OCI-M1 (cell line): Measurements from ENCODE around the gene SBF2.
"Not testable (repeated sequence)": the region's sequence is repeated elsewhere in the genome, so short reads cannot be mapped to it uniquely, and the experiment has no call there.

ENCODE experiments used
- DNase-seq: peaks from one replicate; lab custom pipeline; 2025; lab: John Stamatoyannopoulos, UW

Gene SBF2

GRCh38 chr11:10064828-10065227, 229.2 kb downstream of the SBF2 start:
- DNase-seq, result no peak

GRCh38 chr11:10058356-10058755, 235.7 kb downstream of the SBF2 start:
- DNase-seq, result no peak

- no peak for DNase-seq
Measured at GRCh38 chr11:10051868-10052586, 242.0 kb downstream of the SBF2 start.

GRCh38 chr11:10050561-10050960, 243.5 kb downstream of the SBF2 start:
- no peak for DNase-seq

DNA sequence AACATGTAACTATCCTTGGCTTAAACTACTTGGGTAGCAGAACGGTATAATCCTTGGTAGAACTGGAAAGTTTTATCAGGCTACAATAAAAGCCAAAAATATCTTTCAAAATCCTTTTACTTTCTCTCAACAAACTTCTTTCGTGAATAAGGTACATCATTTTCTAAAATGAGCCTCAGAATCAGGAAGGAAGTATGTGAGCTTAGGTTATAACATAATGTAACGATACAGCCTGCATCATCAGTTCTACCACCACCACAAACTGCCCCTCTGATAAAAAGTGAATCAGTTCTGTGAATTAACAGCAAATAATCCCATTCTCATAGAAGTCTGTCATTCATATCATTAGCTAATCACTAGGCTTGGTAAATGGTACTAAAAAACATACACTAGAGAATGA, 244.3 kb downstream of the SBF2 start:
- no peak for DNase-seq

GRCh38 chr11:10048350-10048749, 245.7 kb downstream of the SBF2 start:
- no peak for DNase-seq

GRCh38 chr11:10044618-10045017, 249.4 kb downstream of the SBF2 start:
- DNase-seq, result peak; percentile 34

DNA sequence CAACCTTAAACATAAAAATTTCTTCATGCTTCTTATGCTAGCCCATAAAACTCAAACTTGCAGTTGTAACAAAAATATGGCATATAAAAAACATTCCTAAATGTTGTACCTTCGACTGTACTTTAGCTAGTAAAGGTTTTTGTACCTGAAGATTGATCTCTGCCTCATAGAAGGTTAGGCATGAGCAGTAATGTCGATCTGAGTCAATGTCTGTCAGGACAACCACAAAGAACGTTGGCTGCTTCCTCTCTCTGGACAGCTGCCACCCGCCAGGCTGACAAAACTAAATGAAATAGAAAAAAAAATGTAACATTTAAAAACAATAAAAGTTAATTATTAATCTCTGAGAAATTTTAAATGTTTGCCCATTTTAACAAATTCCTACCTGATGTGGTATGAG, 251.3 kb downstream of the SBF2 start:
- no peak for DNase-seq

- DNase-seq, result peak; percentile 41
Measured at GRCh38 chr11:10041748-10042446, 252.1 kb downstream of the SBF2 start.

DNA sequence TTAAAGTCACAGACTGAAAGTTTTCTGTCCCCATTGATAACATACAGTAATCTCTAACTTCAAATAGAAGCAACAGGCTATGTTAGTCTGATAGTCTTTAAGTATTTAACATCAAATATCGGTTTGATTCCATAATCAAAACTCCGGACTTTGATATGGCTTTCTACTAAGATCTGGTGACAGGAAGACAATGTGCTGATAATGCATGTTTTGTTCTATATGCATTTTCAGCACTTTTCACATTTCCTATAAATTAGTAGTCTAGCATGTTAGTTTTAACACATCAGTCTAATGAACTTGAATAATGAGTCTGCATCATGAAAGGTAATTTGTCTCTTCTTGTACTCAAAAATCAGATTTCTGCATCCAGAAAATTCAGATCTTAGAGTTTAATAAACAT, 252.7 kb downstream of the SBF2 start:
- no peak for DNase-seq

GRCh38 chr11:10038521-10039302, 255.3 kb downstream of the SBF2 start:
- peak; percentile 10 for DNase-seq

DNA sequence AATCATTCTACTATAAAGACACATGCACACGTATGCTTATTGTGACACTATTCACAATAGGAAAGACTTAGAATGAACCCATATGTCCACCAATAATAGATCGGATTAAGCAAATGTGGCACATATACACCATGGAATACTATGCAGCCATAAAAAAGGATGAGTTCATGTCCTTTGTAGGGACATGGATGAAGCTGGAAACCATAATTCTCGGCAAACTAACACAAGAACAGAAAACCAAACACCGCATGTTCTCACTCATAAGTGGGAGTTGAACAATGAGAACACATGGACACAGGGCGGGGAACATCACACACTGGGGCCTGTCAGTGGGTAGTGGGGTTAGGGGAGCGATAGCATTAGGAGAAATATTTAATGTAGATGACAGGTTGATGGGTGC, 258.1 kb downstream of the SBF2 start:
- DNase-seq, result not testable (repeated sequence)

DNA sequence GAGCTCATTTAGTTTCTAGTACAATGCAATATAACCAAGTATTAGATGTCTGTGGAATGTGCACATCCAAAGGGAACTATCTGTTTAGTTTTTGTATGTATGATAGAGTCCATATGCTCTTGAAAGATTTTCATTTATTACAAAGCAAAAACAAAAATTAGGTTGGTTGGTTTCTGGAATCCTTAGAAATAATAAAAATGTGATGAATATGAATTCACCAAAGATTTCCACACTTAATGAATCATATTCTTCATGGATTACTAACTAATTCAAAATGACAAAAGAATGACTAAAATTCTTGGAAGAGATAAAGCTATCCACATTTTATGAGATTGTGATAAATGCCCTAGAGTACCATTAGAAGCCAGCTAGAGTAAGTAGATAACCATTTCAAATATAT, 261.1 kb downstream of the SBF2 start:
- no peak for DNase-seq

DNA sequence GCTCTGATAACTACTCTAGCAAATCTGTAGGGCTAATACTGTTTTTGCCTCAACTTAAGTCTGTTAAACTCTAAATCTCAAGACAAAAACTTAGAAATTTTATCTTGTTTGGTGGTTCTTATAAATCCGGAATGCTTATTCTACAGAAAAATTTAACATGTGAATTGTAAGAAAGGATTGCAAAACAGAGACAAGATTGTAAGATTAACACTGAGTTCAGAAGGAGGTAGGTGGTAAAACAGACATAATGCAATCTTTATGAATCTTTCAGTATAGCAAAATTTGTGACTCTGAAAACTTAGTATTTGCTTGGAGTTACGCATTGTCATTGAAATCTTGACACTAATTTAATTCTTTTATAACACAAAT, 263.9 kb downstream of the SBF2 start:
- DNase-seq, result peak; percentile 6

DNA sequence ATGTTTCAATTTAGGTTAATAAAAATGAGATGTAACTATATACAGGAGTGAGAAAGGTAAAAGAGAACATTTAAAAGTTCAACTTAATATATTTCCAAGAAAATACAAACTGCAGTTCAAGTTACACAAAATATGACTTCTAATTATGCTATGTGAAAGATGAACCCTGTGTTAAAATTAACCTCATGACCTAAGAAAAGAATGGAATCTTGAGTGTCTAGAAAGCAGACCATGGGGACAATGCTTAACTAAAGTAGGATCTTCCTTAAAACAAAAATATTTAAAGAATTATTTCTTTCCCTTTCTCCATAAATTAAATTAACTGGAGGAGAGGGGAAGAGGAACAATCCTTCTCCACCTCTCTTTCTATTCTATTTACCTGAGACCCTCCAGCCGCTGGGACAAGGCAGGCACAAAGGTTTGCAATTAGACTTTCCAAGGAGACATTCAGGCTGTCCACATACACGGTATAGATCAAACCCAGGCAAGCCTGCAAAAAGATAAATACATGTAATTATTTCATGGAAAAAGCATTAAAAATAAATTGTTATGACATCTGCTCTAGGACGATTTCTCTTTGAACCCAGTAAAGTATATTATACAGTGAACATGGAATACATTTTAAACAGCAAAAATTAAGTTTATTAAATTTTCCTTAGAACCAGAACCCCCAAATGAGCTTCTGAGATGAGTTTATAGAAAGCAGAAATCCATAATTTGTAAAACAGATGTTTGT, 264.5 kb downstream of the SBF2 start:
- no peak for DNase-seq

DNA sequence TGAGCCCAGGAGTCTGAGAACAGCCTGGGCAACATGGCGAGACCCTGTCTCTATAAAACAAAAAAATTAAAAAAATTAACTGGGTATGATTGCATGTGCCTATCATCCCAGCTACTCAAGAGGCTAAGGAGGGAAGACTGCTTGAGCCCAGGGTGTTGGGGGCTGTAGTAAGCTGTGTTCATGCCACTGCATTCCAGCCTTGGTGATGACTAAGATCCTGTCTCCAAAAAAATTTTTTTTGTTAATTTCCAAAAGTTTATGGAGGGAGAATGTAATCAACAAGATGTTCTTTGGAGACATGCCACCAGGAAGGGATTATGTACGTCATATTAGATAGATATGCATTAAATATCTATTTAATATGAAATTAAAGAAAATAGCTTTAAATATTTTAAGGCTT, 267.5 kb downstream of the SBF2 start:
- DNase-seq, result no peak

DNA sequence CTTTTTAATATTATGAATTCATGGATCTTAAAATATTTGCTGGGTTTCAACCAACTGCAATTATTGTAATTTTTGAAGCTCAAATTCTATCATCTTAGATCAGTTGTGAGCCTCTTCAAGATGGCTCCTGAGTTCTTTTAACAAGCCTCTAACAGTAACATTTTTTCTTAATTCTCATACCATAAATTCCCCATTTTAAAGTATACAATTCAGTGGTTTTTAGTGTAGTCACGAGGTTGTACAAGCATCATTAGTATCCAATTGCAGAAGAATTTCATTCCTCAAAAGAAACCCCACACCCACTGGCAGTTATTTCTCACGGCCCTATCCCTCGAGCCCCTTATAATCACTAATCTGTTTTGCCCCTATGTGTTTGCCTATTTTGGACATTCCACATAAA, 270.8 kb downstream of the SBF2 start:
- no peak for DNase-seq

DNA sequence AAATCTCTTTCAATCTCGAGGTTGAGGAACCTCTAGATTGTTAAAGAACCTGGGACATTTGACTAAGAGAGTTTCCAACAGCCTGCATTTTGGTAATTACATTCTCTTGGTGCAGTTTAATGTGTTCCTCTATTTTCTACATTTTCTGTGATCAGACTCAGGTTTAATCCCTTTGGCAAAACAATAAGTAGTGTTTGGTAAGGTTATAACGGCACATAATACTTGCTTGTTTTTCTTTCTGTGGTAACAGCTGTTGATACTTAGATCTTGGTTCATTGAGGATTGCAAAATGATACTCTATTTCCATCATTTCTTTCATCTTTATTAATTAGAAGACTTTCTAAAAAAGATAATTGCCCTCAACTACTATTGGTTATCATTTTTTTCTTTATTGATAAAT, 271.3 kb downstream of the SBF2 start:
- DNase-seq, result no peak

DNA sequence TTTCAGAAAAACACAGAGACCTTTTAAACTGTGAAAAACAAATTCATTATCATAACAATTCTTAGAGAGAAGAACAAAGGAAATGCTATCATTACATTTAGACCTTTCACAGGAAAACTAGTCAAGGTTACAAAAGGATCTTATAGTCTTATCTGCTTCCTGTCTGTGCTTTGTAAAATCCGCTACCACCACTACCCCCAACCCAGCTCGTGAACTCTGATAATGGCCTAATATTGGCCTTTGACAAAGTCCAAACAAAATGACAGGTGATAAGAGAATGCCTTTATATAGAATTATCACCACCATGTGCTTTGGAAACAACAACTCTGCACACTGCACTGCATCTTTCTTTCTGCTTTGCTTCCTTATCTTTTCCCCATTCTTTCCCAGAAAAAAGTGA, 272.5 kb downstream of the SBF2 start:
- DNase-seq, result peak; percentile 29

DNA sequence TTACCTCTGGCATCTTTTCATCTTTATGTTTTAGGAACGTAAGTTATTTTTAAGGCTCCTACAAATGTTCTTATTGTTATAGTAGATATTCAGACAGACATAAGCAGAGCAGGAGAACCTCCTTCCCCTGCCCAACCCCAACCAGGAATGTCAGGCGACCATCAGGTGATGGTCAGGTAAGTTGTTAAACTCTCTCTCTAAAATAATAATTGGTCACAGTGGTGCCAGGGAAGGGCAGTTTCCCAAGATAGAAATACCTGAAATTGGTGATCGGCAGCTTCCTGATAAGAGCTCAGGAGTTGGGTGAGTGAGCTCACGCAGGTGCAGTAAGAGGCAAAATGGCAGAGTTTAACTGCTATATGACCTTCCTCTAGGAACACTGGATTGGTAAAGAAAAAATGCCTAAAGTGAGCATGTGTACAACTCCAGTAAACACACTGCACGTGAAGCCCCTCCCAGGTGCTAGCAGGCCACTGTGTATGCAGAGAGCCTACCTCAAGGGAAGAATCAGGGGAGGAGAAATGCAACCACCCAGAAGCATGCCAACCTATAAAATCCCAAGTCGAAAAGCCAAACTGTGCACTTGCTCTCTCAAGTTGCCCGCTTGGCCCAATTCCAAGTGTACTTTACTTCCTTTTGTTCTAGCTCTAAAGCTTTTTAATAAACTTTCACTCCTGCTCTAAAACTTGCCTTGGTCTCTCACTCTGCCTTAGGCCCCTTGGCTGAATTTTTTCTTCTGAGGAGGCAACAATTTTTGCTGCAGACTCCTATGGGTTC, 273.9 kb downstream of the SBF2 start:
- peak; percentile 15 for DNase-seq

GRCh38 chr11:10017911-10018310, 276.1 kb downstream of the SBF2 start:
- no peak for DNase-seq

GRCh38 chr11:10017050-10017449, 277.0 kb downstream of the SBF2 start:
- no peak for DNase-seq
